HG03378 (cell line): ENCODE measurements around the gene TRAF1.

Source experiments
- ATAC-seq: cut with Tn5 transposase; IDR thresholded peaks from one replicate; pipeline ENCODE4 v1.9.1; 2021; ENCODE audit warnings: mild to moderate bottlenecking, moderate library complexity; ENCODE audit not compliant: unreplicated experiment

The TRAF1 gene

GRCh38 chr9:120911295-120911837 lies 15.2 kb downstream of the TRAF1 start:
- ATAC-seq: no peak

- no peak for ATAC-seq
Measured at GRCh38 chr9:120910643-120911042, 16.0 kb downstream of the TRAF1 start.

GRCh38 chr9:120909904-120910303 lies 16.7 kb downstream of the TRAF1 start:
- no peak for ATAC-seq

- no peak for ATAC-seq
Measured at GRCh38 chr9:120905315-120906164, 21.1 kb downstream of the TRAF1 start.

- ATAC-seq: no peak
Measured at GRCh38 chr9:120904978-120905301, 21.7 kb downstream of the TRAF1 start.

- no peak for ATAC-seq
Measured at GRCh38 chr9:120904061-120904977, 22.3 kb downstream of the TRAF1 start.

- no peak for ATAC-seq
Measured at GRCh38 chr9:120902569-120903535, 23.7 kb downstream of the TRAF1 start.

- ATAC-seq: no peak
Measured at GRCh38 chr9:120901755-120902568, 24.6 kb downstream of the TRAF1 start.

GRCh38 chr9:120900824-120901223 lies 25.8 kb downstream of the TRAF1 start:
- no peak for ATAC-seq

- ATAC-seq: no peak
Measured at GRCh38 chr9:120899490-120900068, 27.0 kb downstream of the TRAF1 start.

- ATAC-seq: no peak
Measured at GRCh38 chr9:120898396-120898795, 28.2 kb downstream of the TRAF1 start.

- no peak for ATAC-seq
Measured at GRCh38 chr9:120895951-120896350, 30.6 kb downstream of the TRAF1 start.

- ATAC-seq: no peak
Measured at GRCh38 chr9:120894321-120895148, 32.1 kb downstream of the TRAF1 start.

- ATAC-seq: peak; percentile 22
Measured at GRCh38 chr9:120893611-120894307, 32.8 kb downstream of the TRAF1 start.

GRCh38 chr9:120892748-120893610 lies 33.6 kb downstream of the TRAF1 start:
- peak; percentile 65 for ATAC-seq

GRCh38 chr9:120891884-120892747 lies 34.5 kb downstream of the TRAF1 start:
- peak; percentile 41 for ATAC-seq
